ENCODE results near the gene GABRG3.

DNA sequence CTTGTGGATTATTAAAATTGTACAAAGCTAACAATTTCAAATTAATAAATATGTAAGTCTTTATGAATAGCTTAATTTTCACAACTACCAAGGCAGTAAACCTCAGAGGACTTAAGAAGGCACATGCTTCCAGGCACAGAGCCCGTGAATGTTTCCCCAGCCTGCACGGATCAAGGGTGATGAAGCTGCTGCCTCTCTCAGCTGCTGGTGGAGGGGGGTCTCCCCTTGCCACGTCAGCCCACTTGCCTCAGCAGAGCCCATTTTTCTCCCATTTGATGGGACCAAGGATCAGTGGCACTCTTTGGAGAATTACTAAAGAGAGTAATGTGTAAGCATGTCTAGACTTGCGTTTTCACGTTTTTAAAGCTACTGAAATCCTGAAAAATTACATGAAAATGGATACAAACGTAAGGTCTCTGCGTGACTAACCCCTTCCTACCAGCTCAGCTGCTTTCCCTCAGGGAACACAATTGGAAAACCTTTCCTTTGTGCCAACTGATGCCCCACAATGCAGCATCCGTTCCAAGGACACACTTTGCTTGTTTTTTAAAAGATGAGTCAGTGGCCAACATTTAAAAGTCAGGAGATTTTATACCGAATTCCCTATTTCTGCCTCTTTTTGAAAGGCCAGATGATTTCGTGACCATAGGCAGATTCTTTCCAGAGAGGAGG lies 494.1 kb downstream of the GABRG3 start:
- TF ChIP-seq, protein P1, sequence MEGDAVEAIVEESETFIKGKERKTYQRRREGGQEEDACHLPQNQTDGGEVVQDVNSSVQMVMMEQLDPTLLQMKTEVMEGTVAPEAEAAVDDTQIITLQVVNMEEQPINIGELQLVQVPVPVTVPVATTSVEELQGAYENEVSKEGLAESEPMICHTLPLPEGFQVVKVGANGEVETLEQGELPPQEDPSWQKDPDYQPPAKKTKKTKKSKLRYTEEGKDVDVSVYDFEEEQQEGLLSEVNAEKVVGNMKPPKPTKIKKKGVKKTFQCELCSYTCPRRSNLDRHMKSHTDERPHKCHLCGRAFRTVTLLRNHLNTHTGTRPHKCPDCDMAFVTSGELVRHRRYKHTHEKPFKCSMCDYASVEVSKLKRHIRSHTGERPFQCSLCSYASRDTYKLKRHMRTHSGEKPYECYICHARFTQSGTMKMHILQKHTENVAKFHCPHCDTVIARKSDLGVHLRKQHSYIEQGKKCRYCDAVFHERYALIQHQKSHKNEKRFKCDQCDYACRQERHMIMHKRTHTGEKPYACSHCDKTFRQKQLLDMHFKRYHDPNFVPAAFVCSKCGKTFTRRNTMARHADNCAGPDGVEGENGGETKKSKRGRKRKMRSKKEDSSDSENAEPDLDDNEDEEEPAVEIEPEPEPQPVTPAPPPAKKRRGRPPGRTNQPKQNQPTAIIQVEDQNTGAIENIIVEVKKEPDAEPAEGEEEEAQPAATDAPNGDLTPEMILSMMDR (IDR thresholded peaks at IDR 0.05), result no peak
- TF ChIP-seq POLR2A (IDR thresholded peaks at IDR 0.05; ENCODE audit: low read depth), result no peak
